ENCODE results near the gene ETS1. TPM values are rescaled to one million over a fixed set of nuclear protein-coding genes. Genes with fewer than 3 reads are reported as not detected.
A peak's percentile ranks its signal among the peaks of the same experiment; 100 is the strongest.

ETS1 gene
- total RNA-seq, 1 donor: 67.3 TPM

GRCh38 chr11:128507936-128508335 is 79.4 kb downstream of the ETS1 start:
- H4K20me1 ChIP-seq (ENCODE audit: insufficient read depth, low read length): peaks cover 60% of the 10 kb centered on the region
- peaks cover 92% of the 10 kb centered on the region for H3K79me2 ChIP-seq (ENCODE audit: insufficient read depth, low read length)

GRCh38 chr11:128506999-128507611 is 80.3 kb downstream of the ETS1 start:
- peak overlapping the region; percentile 76 for H3K4me2 ChIP-seq (ENCODE audit: insufficient read depth, low read length)
- H2AFZ ChIP-seq (ENCODE audit: low read length): no peak overlapping the region
- H3K27ac ChIP-seq (ENCODE audit: low read depth, low read length): peak overlapping the region; percentile 96
- DNase-seq (ENCODE audit: insufficient read length, low spot score, missing footprints): peak; percentile 91
- H3K36me3 ChIP-seq (ENCODE audit: insufficient read depth, low read length): peaks cover 18% of the 10 kb centered on the region
- peak overlapping the region; percentile 20 for H3K4me3 ChIP-seq (ENCODE audit: insufficient read depth, low read length)
- no peak for TF ChIP-seq CTCF (IDR thresholded peaks at IDR 0.05; ENCODE audit: extremely low read depth, low read depth, low read length)
- H4K20me1 ChIP-seq (ENCODE audit: insufficient read depth, low read length): peaks cover 52% of the 10 kb centered on the region
- peaks cover 99% of the 10 kb centered on the region for H3K4me1 ChIP-seq (ENCODE audit: insufficient read depth, low read length)
- H3K9me3 ChIP-seq (ENCODE audit: low read depth, low read length): no peaks in the 10 kb centered on the region
- no peaks in the 10 kb centered on the region for H3K27me3 ChIP-seq (ENCODE audit: insufficient read depth, low read length)
- peaks cover 92% of the 10 kb centered on the region for H3K79me2 ChIP-seq (ENCODE audit: insufficient read depth, low read length)

More at GRCh38 chr11:128507936-128508335, 79.4 kb downstream of the ETS1 start:
- peak overlapping the region; percentile 76 for H3K4me2 ChIP-seq (ENCODE audit: insufficient read depth, low read length)
- peak overlapping the region; percentile 96 for H3K27ac ChIP-seq (ENCODE audit: low read depth, low read length)
- peaks cover 26% of the 10 kb centered on the region for H3K36me3 ChIP-seq (ENCODE audit: insufficient read depth, low read length)
- no peaks in the 10 kb centered on the region for H3K27me3 ChIP-seq (ENCODE audit: insufficient read depth, low read length)
- no peak for DNase-seq (ENCODE audit: insufficient read length, low spot score, missing footprints)
- H3K4me3 ChIP-seq (ENCODE audit: insufficient read depth, low read length): peak overlapping the region; percentile 20
- H2AFZ ChIP-seq (ENCODE audit: low read length): no peak overlapping the region
- TF ChIP-seq CTCF (IDR thresholded peaks at IDR 0.05; ENCODE audit: extremely low read depth, low read depth, low read length): no peak
- no peaks in the 10 kb centered on the region for H3K9me3 ChIP-seq (ENCODE audit: low read depth, low read length)
- peaks cover 91% of the 10 kb centered on the region for H3K4me1 ChIP-seq (ENCODE audit: insufficient read depth, low read length)

GRCh38 chr11:128506356-128506755 is 81.0 kb downstream of the ETS1 start:
- H3K79me2 ChIP-seq (ENCODE audit: insufficient read depth, low read length): peaks cover 92% of the 10 kb centered on the region
- peaks cover 47% of the 10 kb centered on the region for H4K20me1 ChIP-seq (ENCODE audit: insufficient read depth, low read length)
- no peaks in the 10 kb centered on the region for H3K9me3 ChIP-seq (ENCODE audit: low read depth, low read length)
- peaks cover 11% of the 10 kb centered on the region for H3K36me3 ChIP-seq (ENCODE audit: insufficient read depth, low read length)
- no peaks in the 10 kb centered on the region for H3K27me3 ChIP-seq (ENCODE audit: insufficient read depth, low read length)
- H2AFZ ChIP-seq (ENCODE audit: low read length): no peak overlapping the region
- H3K27ac ChIP-seq (ENCODE audit: low read depth, low read length): peak overlapping the region; percentile 96
- DNase-seq (ENCODE audit: insufficient read length, low spot score, missing footprints): no peak
- peak; percentile 11 for TF ChIP-seq CTCF (IDR thresholded peaks at IDR 0.05; ENCODE audit: extremely low read depth, low read depth, low read length)
- peak overlapping the region; percentile 20 for H3K4me3 ChIP-seq (ENCODE audit: insufficient read depth, low read length)
- H3K4me1 ChIP-seq (ENCODE audit: insufficient read depth, low read length): peaks cover 99% of the 10 kb centered on the region
- peak overlapping the region; percentile 76 for H3K4me2 ChIP-seq (ENCODE audit: insufficient read depth, low read length)

GRCh38 chr11:128505449-128506065 is 81.8 kb downstream of the ETS1 start:
- H3K4me3 ChIP-seq (ENCODE audit: insufficient read depth, low read length): no peak overlapping the region
- H3K9me3 ChIP-seq (ENCODE audit: low read depth, low read length): no peaks in the 10 kb centered on the region
- H3K79me2 ChIP-seq (ENCODE audit: insufficient read depth, low read length): peaks cover 92% of the 10 kb centered on the region
- DNase-seq (ENCODE audit: insufficient read length, low spot score, missing footprints): no peak
- peaks cover 100% of the 10 kb centered on the region for H3K4me1 ChIP-seq (ENCODE audit: insufficient read depth, low read length)
- no peaks in the 10 kb centered on the region for H3K27me3 ChIP-seq (ENCODE audit: insufficient read depth, low read length)
- peaks cover 39% of the 10 kb centered on the region for H4K20me1 ChIP-seq (ENCODE audit: insufficient read depth, low read length)
- no peak overlapping the region for H3K4me2 ChIP-seq (ENCODE audit: insufficient read depth, low read length)
- no peak overlapping the region for H2AFZ ChIP-seq (ENCODE audit: low read length)
- TF ChIP-seq CTCF (IDR thresholded peaks at IDR 0.05; ENCODE audit: extremely low read depth, low read depth, low read length): no peak
- peak overlapping the region; percentile 96 for H3K27ac ChIP-seq (ENCODE audit: low read depth, low read length)
- H3K36me3 ChIP-seq (ENCODE audit: insufficient read depth, low read length): peaks cover 11% of the 10 kb centered on the region
